ENCODE measurements around the gene UNC5CL. TPM values are rescaled to one million over a fixed set of nuclear protein-coding genes. Genes with fewer than 3 reads are reported as not detected.

Gene UNC5CL
- total and polyA plus RNA-seq, 2 experiments from 2014 or later, result 0.87 to 1.2 TPM

- no peak overlapping the region for H3K27ac Mint-ChIP-seq
- Histone ChIP-seq H4K20me1 (replicated peaks; ENCODE audit: insufficient read depth) (no peaks in the 10 kb centered on the region), H3K4me3 (no peak overlapping the region), H3F3A (replicated peaks; ENCODE audit: low read depth) (no peaks in the 10 kb centered on the region), H3K79me2 (replicated peaks; ENCODE audit: insufficient read depth) (no peaks in the 10 kb centered on the region), H3K4me2 (no peak overlapping the region), H3K9me2 (ENCODE audit: insufficient read depth) (no peaks in the 10 kb centered on the region), H3K27me3 (ENCODE audit: insufficient read depth) (no peaks in the 10 kb centered on the region), H3K36me3 (ENCODE audit: insufficient read depth) (no peaks in the 10 kb centered on the region), H3K4me1 (ENCODE audit: insufficient read depth) (peaks cover 12% of the 10 kb centered on the region), H2AFZ (no peak overlapping the region), H3K27ac (ENCODE audit: low read depth) (no peak overlapping the region)
- TF ChIP-seq REST (IDR thresholded peaks at IDR 0.05; ENCODE audit: unreplicated experiment) (no peak), ZNF462 (CRISPR knock-in tag; IDR thresholded peaks at IDR 0.05) (no peak), STAT1 (IDR thresholded peaks at IDR 0.05; ENCODE audit: unreplicated experiment) (no peak), EZH2phosphoT487 (IDR thresholded peaks at IDR 0.05; ENCODE audit: unreplicated experiment) (no peak)
- H3K27me3 Mint-ChIP-seq (ENCODE audit: insufficient read depth, low read depth, poor library complexity), result peaks cover 2% of the 10 kb centered on the region
- H3K4me1 Mint-ChIP-seq, result peaks cover 15% of the 10 kb centered on the region
- H3K9me3 Mint-ChIP-seq, result no peaks in the 10 kb centered on the region
- H3K36me3 Mint-ChIP-seq (ENCODE audit: low read depth), result no peaks in the 10 kb centered on the region
- no peak for DNase-seq (ENCODE audit: low spot score)
- H3K4me3 Mint-ChIP-seq, result no peak overlapping the region
- no peak for ATAC-seq
Measured at GRCh38 chr6:41047745-41048732, 9.0 kb upstream of the UNC5CL start.

Measured in GM23338 (cell line).